ENCODE results near the gene NKTR. TPM values are rescaled to one million over a fixed set of nuclear protein-coding genes. Genes with fewer than 3 reads are reported as not detected.

Gene NKTR
- total RNA-seq, 6 donors from 2014 or later: 53.7 to 231 (median 103) TPM

- no peaks in the 10 kb centered on the region for H3K9me3 ChIP-seq
- no peak overlapping the region for H3K4me3 ChIP-seq
- no peaks in the 10 kb centered on the region for H3K36me3 ChIP-seq
- no peaks in the 10 kb centered on the region for H3K27me3 ChIP-seq
- ATAC-seq (ENCODE audit: low FRiP score in 2 of 2): no peak
- DNase-seq: no peak
- TF ChIP-seq CTCF (IDR thresholded peaks at IDR 0.05) (no peak), POLR2AphosphoS5 (IDR thresholded peaks at IDR 0.05) (no peak), EP300 (IDR thresholded peaks at IDR 0.05) (no peak), POLR2A (IDR thresholded peaks at IDR 0.05) (no peak)
- H3K4me1 ChIP-seq: no peaks in the 10 kb centered on the region
- WGBS, 2 donors: 70 to 81% methylated on average over 8 to 13 of the region's 13 CpGs
- H3K27ac ChIP-seq: no peak overlapping the region
Observed at GRCh38 chr3:42691816-42692666, 91.6 kb downstream of the NKTR start.

- ATAC-seq (ENCODE audit: low FRiP score in 2 of 2) (no peak), DNase-seq (peak in 1 of 2 donors; percentile 8)
- no peaks in the 10 kb centered on the region for H3K36me3 ChIP-seq
- WGBS, 2 donors: 86 to 87% methylated on average over 15 to 16 of the region's 17 CpGs
- H3K27ac ChIP-seq: no peak overlapping the region
- no peaks in the 10 kb centered on the region for H3K9me3 ChIP-seq
- TF ChIP-seq POLR2A (IDR thresholded peaks at IDR 0.05) (no peak), EP300 (IDR thresholded peaks at IDR 0.05) (no peak), POLR2AphosphoS5 (IDR thresholded peaks at IDR 0.05) (no peak), CTCF (IDR thresholded peaks at IDR 0.05) (no peak)
- no peaks in the 10 kb centered on the region for H3K4me1 ChIP-seq
- no peaks in the 10 kb centered on the region for H3K27me3 ChIP-seq
- no peak overlapping the region for H3K4me3 ChIP-seq
Observed at GRCh38 chr3:42692667-42693529, 92.4 kb downstream of the NKTR start.

- Histone ChIP-seq H3K27me3 (no peaks in the 10 kb centered on the region), H3K4me3 (no peak overlapping the region), H3K9me3 (no peaks in the 10 kb centered on the region), H3K4me1 (peaks cover 0 to 1% (median 0%) of the 10 kb centered on the region in 4 donors), H3K27ac (no peak overlapping the region), H3K36me3 (no peaks in the 10 kb centered on the region)
- ATAC-seq (ENCODE audit: low FRiP score in 2 of 2): no peak
- TF ChIP-seq POLR2A (IDR thresholded peaks at IDR 0.05) (no peak), POLR2AphosphoS5 (IDR thresholded peaks at IDR 0.05) (no peak), EP300 (IDR thresholded peaks at IDR 0.05) (no peak), CTCF (IDR thresholded peaks at IDR 0.05) (no peak)
- 65 to 85% methylated on average over 3 to 4 of the region's 4 CpGs for WGBS, 2 donors
- DNase-seq: peak in 1 of 2 donors; percentile 16
Observed at GRCh38 chr3:42693530-42693930, 93.0 kb downstream of the NKTR start.

GRCh38 chr3:42694366-42694765 is 93.9 kb downstream of the NKTR start:
- H3K9me3 ChIP-seq: no peaks in the 10 kb centered on the region
- no peaks in the 10 kb centered on the region for H3K27me3 ChIP-seq
- TF ChIP-seq CTCF (IDR thresholded peaks at IDR 0.05) (no peak), POLR2A (IDR thresholded peaks at IDR 0.05) (no peak), EP300 (IDR thresholded peaks at IDR 0.05) (no peak), POLR2AphosphoS5 (IDR thresholded peaks at IDR 0.05) (no peak)
- no peak overlapping the region for H3K27ac ChIP-seq
- no peaks in the 10 kb centered on the region for H3K36me3 ChIP-seq
- peaks cover 0 to 7% (median 0%) of the 10 kb centered on the region in 4 donors for H3K4me1 ChIP-seq
- no peak for ATAC-seq (ENCODE audit: low FRiP score in 2 of 2)
- DNase-seq: no peak
- no peak overlapping the region for H3K4me3 ChIP-seq

Data from upper lobe of left lung (tissue), 6 donors.